GM23248 (cell line): Measurements from ENCODE around the gene SOX13.

Experiments
- EZH2 ChIP-seq: fragments of 200-600 bp; sonication (generic); IDR thresholded peaks from 2 replicates; pipeline ENCODE4 v1.6.1; 2018; ENCODE audit warnings: antibody characterized with exemption, mild to moderate bottlenecking; ENCODE audit not compliant: insufficient read depth, poor library complexity, severe bottlenecking
- EZH2phosphoT487 ChIP-seq: fragments of 200-600 bp; sonication (generic); IDR thresholded peaks from 2 replicates; pipeline ENCODE4 v1.6.1; 2018; ENCODE audit warnings: antibody characterized with exemption, moderate library complexity, mild to moderate bottlenecking, low read depth; ENCODE audit not compliant: insufficient read depth

DNA sequence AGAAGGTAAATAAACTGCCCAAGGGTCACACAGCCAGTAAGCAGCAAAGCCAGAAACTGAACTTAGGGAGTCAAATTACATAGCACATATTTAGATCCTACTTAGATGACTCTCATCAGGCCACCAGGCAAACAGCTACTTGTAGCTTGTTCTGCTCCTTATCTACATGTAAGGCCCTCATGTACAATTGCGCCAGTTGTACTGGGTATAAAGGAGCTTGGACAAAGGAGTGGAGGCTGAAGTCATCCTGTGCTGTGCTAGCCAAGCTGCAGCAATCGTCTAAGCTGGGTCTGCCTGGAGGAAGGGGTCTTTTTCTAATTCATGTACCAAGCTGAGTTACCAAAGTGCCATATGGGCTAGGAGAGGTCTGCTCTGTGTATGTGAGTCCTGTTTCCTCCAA lies 66.2 kb downstream of the SOX13 start:
- no peak for TF ChIP-seq EZH2phosphoT487
- no peak for TF ChIP-seq EZH2
